ENCODE results near the gene OR11A1.
"Not testable (repeated sequence)": the region's sequence is repeated elsewhere in the genome, so short reads cannot be mapped to it uniquely, and the experiment has no call there.

Gene OR11A1

GRCh38 chr6:29478740-29479139, 21.9 kb upstream of the OR11A1 start:
- no peak for DNase-seq (ENCODE audit: low spot score)

GRCh38 chr6:29477923-29478450, 21.1 kb upstream of the OR11A1 start:
- no peak for DNase-seq (ENCODE audit: low spot score)

GRCh38 chr6:29474996-29475395, 18.1 kb upstream of the OR11A1 start:
- DNase-seq (ENCODE audit: low spot score), result no peak

- DNase-seq (ENCODE audit: low spot score), result no peak
Measured at GRCh38 chr6:29466241-29466640, 9.4 kb upstream of the OR11A1 start.

- no peak for DNase-seq (ENCODE audit: low spot score)
Measured at GRCh38 chr6:29465801-29466200, 8.9 kb upstream of the OR11A1 start.

GRCh38 chr6:29465279-29465678, 8.4 kb upstream of the OR11A1 start:
- no peak for DNase-seq (ENCODE audit: low spot score)

- DNase-seq (ENCODE audit: low spot score), result no peak
Measured at GRCh38 chr6:29462022-29462421, 5.2 kb upstream of the OR11A1 start.

- no peak for DNase-seq (ENCODE audit: low spot score)
Measured at GRCh38 chr6:29461021-29461814, 4.3 kb upstream of the OR11A1 start.

- DNase-seq (ENCODE audit: low spot score), result peak; percentile 3
Measured at GRCh38 chr6:29451471-29452193, 5.2 kb downstream of the OR11A1 start.

- no peak for DNase-seq (ENCODE audit: low spot score)
Measured at GRCh38 chr6:29447670-29448069, 9.2 kb downstream of the OR11A1 start.

GRCh38 chr6:29444031-29444430, 12.8 kb downstream of the OR11A1 start:
- not testable (repeated sequence) for DNase-seq (ENCODE audit: low spot score)

GRCh38 chr6:29442719-29443118, 14.2 kb downstream of the OR11A1 start:
- no peak for DNase-seq (ENCODE audit: low spot score)

- no peak for DNase-seq (ENCODE audit: low spot score)
Measured at GRCh38 chr6:29439006-29439405, 17.9 kb downstream of the OR11A1 start, which contains the start of gene OR10C1. TSS of gene OR10C1 (plus strand) at chr6:29439306. CDS start at chr6:29440016, 710 bp downstream.

- DNase-seq (ENCODE audit: low spot score), result not testable (repeated sequence)
Measured at GRCh38 chr6:29436730-29437129, 20.1 kb downstream of the OR11A1 start.

GRCh38 chr6:29426654-29427053, 30.2 kb downstream of the OR11A1 start:
- no peak for DNase-seq (ENCODE audit: low spot score)

GRCh38 chr6:29425075-29425474, 31.8 kb downstream of the OR11A1 start:
- no peak for DNase-seq (ENCODE audit: low spot score)

GRCh38 chr6:29424575-29424974, 32.3 kb downstream of the OR11A1 start:
- DNase-seq (ENCODE audit: low spot score), result peak; percentile 19

GRCh38 chr6:29424168-29424567, 32.7 kb downstream of the OR11A1 start:
- no peak for DNase-seq (ENCODE audit: low spot score)

GRCh38 chr6:29419516-29419915, 37.4 kb downstream of the OR11A1 start:
- DNase-seq (ENCODE audit: low spot score), result no peak

GRCh38 chr6:29414588-29414987, 42.3 kb downstream of the OR11A1 start, which contains the start of gene OR12D1:
TSS of gene OR12D1 (plus strand) at chr6:29414928.
- DNase-seq (ENCODE audit: low spot score), result no peak

- DNase-seq (ENCODE audit: low spot score), result no peak
Measured at GRCh38 chr6:29403801-29404200, 53.1 kb downstream of the OR11A1 start.

GRCh38 chr6:29399525-29399924, 57.3 kb downstream of the OR11A1 start:
- DNase-seq (ENCODE audit: low spot score), result no peak

- DNase-seq (ENCODE audit: low spot score), result no peak
Measured at GRCh38 chr6:29395331-29395730, 61.5 kb downstream of the OR11A1 start, which contains the start of gene OR12D2. TSS of gene OR12D2 (plus strand) at chr6:29395631. CDS start at chr6:29396700, 1,069 bp downstream.
